GM19035 (cell line): ENCODE data around the gene MMP25.

ENCODE experiments used
- ATAC-seq: cut with Tn5 transposase; IDR thresholded peaks from one replicate; pipeline ENCODE4 v1.9.1; 2021; ENCODE audit not compliant: unreplicated experiment

Gene MMP25

DNA sequence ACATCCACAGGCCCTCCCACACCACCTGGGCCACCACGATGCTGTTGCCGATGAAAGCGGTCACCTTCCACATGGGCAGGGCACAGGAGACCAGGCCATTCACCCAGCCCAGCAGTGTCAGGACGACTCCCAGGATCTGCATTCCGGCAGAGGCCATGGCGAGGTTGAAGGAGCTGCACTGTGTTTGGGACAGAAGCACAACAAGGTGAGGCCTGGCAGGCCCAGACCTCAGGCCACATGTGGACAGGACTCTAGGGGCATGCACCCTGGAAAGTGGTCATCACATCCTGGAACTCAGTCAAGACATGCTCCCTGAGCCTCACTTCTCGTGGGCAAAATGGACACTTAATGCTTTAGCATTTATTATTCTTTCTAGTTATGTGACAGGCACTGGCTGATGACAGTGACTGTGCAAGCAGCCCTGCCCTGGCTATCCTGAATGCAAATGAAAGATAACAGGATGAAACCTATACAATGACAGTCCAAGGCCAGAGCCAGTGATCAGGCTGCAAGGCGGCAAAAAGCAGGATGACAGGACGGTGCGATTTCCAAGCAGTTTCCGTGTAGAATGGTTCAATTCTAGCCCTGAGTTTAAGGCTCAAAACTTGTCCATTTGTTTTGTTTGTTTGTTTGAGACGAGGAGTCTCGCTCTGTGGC is 30.4 kb upstream of the MMP25 start:
- no peak for ATAC-seq

DNA sequence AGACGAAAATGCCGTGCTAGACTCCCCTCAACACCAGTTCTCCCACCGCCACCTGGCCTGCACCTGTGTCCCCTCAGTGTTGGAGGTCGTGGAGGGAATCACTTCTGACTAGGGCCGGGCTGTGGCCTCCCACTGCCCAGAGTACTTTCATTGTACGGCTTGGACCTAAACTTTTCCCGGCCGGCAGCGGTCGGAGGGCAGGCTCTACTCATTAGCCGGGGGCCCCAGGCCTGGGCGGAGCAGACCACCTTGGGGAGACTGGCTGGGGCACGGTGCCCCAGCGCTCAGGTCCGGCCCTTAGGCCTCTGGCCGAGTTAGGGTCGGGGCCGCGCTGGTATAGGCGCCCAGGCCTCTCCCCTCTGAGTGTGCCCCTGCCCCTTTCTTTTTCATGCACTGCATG is 29.0 kb upstream of the MMP25 start:
- no peak for ATAC-seq

DNA sequence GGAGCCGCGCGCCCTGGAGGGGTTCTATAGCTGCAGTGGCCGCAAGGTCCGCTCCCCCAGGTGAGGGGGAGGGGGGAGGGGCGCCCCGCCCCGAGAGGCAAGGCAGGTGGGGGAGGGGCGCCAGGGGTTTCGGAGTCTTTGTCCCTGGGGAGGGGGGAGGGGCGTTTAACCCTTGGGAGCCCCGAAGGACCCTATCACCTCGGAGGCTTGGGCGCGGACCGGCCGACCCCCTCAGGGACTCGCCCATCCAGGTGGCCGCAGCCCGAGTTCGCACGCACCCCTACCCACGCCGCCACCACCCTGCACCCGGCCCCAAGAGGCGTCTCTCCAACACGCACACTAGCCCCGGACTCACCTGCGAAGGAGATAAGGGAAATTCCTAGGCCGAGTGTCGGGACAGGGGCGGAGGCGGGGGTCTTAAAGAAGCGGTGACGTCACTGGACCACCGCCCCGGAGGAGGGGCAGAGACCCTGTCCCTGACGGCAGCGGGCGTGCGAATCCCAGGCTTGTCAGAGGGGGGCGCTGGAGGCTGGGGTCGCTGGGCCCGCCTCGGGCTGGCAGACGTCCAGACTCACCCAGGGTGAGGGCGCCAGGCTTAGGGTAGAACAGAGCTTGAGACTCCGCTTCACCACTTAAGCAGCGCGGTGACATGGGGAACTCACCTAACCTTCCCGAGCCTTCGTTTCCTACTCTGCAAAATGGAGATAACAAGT is 28.4 kb upstream of the MMP25 start, which contains the start of gene CLDN6:
Gene CLDN6 (minus strand): TSS at position 390 of the 713 bp plus-strand sequence. CDS start 2,162 bp downstream, outside the sequence.
- ATAC-seq: no peak

DNA sequence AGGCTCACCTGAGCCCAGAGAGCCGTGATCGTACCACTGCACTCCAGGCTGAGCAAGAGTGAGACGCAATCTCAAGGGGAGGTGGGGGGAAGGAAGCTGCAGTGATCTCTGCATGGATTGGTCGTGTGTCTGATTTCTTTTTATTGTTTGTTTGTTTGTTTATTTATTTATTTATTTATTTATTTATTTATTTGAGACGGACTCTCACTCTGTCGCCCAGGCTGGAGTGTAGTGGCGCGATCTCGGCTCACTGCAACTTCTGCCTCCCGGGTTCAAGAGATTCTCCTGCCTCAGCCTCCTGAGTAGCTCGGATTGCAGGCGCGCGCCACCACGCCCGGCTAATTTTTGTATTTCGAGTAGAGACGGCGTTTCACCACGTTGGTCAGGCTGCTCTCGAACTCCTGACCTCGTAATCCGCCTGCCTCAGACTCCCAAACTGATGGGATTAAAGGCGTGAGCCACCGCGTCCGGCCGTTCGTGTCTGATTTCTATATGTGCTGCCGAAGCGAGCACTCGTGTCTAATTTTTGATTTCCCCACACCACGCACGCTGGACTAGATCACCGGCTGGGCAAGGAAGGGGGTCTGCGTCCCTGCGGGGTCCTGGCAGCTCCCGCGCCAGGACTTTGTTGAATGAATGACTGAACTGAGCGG is 26.6 kb upstream of the MMP25 start:
- ATAC-seq: no peak

DNA sequence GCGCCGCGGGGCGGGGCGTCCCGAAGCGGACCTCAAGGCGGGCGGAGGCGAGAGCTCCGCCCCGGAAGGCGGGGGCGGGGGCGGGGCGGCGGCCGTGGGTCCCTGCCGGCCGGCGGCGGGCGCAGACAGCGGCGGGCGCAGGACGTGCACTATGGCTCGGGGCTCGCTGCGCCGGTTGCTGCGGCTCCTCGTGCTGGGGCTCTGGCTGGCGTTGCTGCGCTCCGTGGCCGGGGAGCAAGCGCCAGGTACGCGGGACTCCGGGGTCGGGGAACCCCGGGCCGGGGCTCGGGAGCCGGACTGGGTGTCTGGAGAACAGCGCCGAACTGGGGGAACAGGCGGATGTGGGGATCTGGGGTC is 26.1 kb upstream of the MMP25 start, which contains the start of gene TNFRSF12A:
Gene TNFRSF12A (plus strand): TSS at position 122 of the 357 bp plus-strand sequence. CDS start 30 bp downstream, at position 152.
- ATAC-seq: no peak

DNA sequence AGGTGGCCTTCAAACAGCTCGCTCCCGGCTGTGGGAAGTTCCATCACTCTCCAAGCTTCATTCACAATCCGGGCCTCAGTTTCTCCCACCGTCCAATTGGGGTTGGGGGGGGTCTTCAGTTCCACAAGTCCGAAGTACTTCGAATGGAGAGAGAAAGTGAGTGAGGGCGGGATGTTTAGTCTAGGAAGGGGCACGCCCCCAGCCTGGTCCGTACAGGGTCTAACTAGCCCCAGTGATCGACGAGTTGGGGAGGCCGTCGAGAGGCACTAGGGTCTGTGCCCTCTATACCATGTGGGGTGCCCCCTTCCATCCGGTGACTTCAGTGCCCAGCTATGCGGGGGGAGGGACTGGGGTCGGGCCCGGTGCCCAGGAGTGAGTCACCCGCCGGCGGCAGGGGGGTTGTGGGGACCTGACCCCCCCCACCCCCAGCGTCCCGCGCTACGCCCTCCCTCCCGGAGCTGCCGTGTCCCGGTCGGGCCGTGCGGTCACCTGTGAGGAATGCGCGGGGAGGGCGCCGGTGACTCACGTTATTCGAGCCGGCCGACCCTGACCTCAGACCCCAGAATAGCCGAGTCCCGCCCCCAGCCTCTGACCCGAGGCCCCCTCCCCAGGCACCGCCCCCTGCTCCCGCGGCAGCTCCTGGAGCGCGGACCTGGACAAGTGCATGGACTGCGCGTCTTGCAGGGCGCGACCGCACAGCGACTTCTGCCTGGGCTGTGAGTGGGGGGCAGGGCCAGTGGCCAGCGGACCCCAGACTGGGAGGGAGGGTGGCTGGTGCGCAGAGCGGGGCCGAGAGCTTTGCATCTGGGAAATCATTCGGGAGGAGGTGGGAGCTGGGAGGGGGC is 25.5 kb upstream of the MMP25 start:
- ATAC-seq: no peak

DNA sequence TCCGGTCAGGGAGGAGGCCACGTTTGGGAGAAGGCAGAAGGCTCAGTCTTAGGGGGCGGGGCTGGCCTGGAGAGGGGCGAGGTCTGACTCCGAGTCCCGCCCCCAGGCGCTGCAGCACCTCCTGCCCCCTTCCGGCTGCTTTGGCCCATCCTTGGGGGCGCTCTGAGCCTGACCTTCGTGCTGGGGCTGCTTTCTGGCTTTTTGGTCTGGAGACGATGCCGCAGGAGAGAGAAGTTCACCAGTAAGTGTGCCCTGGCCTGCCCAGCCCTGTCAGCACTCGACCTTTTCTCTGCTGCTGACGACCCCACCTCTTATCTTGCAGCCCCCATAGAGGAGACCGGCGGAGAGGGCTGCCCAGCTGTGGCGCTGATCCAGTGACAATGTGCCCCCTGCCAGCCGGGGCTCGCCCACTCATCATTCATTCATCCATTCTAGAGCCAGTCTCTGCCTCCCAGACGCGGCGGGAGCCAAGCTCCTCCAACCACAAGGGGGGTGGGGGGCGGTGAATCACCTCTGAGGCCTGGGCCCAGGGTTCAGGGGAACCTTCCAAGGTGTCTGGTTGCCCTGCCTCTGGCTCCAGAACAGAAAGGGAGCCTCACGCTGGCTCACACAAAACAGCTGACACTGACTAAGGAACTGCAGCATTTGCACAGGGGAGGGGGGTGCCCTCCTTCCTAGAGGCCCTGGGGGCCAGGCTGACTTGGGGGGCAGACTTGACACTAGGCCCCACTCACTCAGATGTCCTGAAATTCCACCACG is 24.7 kb upstream of the MMP25 start:
- ATAC-seq: no peak

DNA sequence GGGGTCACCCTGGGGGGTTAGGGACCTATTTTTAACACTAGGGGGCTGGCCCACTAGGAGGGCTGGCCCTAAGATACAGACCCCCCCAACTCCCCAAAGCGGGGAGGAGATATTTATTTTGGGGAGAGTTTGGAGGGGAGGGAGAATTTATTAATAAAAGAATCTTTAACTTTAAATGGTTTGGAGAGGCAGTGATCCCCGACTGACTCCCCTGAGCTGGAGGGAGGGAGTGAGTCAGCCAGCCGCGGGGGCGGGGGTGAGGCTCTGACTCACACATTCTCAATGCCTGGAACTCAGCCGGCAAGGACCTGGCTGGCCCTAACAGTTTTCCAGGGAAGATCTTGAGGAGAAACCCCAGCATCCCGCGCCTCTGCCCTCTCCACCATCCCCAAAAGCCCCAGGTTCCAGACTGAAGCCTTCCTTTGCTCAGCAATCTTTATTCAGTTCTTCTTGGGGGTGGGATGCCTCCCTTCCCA is 24.1 kb upstream of the MMP25 start:
- no peak for ATAC-seq

DNA sequence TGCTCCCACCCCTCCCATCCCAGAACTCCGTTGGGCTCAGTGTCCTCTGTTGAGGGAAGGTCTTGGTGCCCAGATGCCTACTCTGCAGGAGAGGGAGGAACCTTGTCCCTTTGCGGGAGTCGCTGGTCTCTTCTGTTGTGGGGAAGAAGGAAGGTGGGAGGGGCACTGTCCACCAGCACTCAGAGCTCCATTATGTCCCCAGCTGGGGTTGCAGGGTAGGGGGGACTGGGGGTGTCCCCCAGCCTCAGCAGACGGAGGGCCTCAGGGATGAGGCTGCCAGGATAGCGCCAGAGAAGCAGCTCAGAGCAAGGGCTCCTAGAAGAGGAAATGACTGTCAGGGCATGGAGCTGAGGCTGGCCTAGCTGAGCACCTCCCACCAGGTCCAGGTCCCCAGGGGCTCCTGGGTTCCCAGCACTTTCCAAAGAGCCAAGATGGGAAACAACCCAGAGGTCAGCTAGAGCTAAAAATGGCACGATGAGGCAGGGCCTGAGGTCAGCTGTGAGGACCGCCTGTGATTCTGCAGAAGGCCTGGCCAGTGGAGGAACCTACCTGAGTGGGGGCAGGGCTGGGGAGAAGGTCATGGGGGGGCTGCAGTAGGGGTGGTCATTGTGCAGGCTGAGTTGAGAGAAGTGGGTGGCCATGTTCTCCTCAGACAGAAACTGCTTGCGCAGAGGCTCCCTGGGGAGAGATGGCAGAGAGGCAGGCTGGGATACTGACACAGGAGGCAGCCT is 23.5 kb upstream of the MMP25 start:
- no peak for ATAC-seq

DNA sequence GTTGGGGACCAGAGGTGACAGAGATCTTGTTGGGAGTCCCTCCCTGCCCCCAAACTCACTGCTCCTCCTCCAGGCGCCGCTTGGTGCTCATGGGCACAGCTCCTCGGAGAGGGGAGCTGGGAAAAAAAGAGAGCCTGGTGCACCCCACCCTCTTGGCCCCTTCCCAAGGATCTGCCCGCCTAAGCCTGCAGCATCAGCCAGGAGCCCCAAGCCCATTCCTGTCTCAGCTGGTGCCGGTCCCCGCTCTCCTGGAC is 23.0 kb upstream of the MMP25 start:
- no peak for ATAC-seq

DNA sequence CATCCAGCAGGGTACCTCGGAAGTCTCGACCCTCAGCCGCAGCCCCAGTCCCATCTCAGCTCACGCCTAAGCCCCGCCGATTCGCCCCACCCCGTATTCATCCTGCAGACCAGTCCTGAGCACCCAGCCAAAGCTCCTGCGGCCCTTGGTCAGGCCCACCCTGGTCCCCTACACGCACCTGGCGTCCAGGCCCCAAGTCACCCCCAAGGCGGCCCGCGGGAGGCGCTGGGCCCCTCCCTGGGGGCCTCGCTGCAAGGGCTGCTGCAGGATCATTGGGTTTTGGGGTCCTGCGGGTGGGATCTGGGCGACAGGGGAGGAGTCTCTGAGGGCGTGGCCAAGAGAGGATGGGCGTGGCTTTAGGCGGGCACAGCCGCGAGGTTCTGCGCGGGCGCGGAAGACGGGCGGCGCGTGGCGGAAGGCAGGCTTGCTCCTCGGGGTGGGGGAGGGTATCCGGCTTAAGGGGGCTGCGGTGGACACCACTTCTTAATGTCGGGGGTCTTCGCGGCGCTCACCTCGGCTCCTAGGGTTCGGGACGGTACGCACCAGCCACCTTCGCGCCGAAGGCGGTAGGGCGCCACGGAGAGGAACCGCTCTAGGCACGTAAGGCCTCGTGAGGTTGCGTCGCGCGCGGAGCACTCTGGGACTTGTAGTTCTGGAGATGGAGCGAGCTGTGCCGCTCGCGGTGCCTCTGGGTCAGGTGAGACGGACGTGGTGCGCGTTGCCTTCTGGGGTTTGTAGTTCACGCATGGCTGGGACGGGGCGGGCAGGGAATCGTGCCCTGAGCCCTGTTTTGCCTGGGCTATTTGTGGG is 22.5 kb upstream of the MMP25 start, which contains the start of the genes HCFC1R1 and THOC6:
Gene HCFC1R1 (minus strand): TSS at position 274 of the 810 bp plus-strand sequence. CDS start 1 bp downstream, at position 273.
Gene THOC6 (plus strand): TSS at position 367 of the 810 bp plus-strand sequence. CDS start 292 bp downstream, at position 659.
- ATAC-seq: peak; percentile 77

DNA sequence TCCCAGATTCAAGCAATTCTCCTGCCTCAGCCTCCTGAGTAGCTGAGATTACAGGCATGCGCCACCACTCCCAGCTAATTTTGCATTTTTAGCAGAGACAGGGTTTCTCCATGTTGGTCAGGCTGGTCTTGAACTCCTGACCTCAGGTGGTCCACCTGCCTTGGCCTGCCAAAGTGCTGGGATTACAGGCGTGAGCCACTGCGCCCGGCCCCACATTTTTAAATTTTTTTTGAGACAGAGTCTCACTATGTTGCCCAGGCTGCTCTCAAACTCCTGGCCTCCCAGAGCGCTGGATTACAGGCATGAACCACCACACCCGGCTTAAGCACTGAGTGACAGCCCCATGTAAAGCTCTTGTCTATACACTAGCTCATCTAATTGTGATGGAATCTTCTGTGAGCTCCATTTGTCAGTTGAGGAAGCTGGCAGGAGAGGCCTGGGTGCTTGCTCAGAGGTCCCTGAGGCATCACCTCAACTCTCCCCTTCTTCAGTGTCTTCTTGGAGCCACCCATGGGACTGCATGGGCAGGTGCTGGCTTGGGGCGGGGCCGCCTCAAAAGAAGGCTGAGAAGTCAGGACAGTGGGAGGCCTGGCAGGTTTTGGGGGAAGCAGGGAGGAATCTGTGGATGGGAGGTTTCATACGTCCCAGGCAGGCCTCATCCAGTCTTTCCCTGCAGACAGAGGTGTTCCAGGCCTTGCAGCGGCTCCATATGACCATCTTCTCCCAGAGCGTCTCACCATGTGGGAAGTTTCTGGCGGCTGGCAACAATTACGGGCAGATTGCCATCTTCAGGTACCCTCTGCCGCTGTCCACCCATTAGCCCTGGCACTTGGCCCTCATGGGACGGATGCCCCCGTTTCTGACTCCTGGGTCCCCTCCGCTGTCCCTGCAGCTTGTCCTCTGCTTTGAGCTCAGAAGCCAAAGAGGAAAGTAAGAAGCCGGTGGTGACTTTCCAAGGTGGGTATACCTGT is 21.0 kb upstream of the MMP25 start:
- no peak for ATAC-seq

DNA sequence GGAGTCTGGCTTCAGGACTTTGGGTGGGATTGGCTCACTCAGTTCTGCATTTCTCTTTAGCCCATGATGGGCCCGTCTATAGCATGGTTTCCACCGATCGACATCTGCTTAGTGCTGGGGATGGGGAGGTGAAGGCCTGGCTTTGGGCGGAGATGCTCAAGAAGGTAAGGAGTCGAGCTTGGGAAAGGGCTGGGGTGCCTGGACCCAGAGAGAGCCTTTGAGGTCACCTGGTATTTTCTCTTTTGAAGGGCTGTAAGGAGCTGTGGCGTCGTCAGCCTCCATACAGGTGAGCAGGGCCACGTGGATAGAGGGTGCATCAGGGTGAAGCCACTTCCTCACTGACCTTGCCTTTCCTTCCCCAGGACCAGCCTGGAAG is 20.4 kb upstream of the MMP25 start:
- no peak for ATAC-seq

DNA sequence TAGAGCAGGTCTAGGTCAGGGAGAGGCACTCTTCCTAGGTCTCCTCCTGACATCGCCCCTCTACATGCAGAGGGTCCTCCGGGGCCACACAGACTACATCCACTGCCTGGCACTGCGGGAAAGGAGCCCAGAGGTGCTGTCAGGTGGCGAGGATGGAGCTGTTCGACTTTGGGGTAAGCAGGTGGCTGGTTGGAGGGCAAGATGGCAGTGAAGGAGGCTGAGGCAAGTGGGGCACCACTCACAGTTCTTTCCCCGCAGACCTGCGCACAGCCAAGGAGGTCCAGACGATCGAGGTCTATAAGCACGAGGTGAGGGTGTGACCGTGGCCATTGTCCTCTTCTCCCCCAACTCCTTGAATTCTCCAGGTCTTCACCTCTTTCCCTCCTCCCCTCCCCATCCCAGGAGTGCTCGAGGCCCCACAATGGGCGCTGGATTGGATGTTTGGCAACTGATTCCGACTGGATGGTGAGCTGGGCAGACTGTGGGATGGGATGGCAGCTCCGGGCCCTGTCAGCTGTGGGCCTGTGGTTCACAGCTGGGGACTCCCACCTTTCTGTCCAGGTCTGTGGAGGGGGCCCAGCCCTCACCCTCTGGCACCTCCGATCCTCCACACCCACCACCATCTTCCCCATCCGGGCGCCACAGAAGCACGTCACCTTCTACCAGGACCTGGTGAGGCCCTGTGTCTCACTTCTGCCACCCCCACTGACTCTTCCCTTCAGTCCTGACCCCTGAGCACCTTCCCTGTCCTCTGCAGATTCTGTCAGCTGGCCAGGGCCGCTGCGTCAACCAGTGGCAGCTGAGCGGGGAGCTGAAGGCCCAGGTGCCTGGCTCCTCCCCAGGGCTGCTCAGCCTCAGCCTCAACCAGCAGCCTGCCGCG is 19.5 kb upstream of the MMP25 start:
- ATAC-seq: no peak

DNA sequence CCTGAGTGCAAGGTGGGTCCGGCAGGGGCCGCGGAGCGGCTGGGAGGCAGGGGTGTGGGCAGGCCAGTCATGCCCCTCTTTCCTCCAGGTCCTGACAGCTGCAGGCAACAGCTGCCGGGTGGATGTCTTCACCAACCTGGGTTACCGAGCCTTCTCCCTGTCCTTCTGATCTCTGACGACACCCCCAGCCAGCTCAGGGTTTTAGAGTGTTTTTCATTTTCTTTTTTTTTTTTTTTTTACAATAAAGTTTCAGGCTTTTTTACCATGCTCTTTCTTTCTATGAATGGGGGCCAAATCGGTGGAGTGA is 18.9 kb upstream of the MMP25 start:
- ATAC-seq: no peak

DNA sequence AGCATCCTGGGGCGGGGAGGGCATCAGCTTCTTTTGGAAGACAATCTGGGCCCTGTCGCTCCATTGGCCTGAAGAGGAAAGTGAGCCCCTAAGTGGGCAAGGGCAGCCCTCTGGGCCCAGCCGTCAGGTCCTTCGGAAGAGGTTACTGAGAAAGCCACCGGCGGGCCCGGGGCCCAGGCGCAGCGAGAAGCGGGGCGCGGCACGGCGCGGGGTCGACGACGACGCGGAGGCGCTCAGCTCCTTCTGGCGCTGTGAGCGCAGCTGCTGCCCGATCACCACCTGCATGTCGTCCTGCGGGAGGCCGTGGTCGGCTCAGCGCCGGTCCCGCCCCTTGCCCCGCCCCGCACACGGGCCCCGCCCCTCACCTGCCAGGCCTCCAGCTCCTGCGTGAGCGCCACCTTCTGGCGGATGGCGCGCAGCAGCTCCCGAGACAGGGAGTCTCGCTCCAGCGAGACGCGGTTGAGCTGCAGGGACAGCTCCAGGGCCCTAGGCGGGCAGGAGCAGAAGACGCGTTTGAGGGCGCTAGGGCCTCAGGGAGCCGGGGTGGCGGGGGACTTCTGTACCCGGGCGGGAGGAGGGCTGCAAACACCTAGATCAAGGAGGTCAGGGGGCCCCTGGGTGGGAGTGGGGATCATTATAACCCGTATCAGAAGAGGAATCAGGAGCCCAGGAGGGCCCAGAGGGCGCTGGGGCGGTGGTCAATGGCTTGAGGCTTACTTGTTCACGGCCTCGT is 18.2 kb upstream of the MMP25 start:
- ATAC-seq: peak; percentile 27
